Measurements from ENCODE around the gene SLC16A1. TPM values are rescaled to one million over a fixed set of nuclear protein-coding genes. Genes with fewer than 3 reads are reported as not detected.

Gene SLC16A1
- total and polyA plus RNA-seq, 10 of the 15 experiments (the other 5 are each of a cell fraction or from before 2014, with no cell fraction given) = 39.0 to 106 (median 65.8) TPM

- DNase-seq (ENCODE audit: low read depth, low spot score) = no peak
- H3K36me3 ChIP-seq (ENCODE audit: control insufficient read depth in 2 of 2, insufficient read depth in 2 of 2, low read length in 1 of 2) = no peaks in the 10 kb centered on the region
- FAIRE-seq = no peak
- SMC1A ChIA-PET (ENCODE audit: uncharacterized antibody, unreplicated experiment) = interaction anchor here (0.6 to 1.9 kb wide), 4 partner anchors 10 to 136 kb away, joined by 3 to 5 read pairs (median 3); no protein-coding TSS in a partner anchor
- H2AFZ ChIP-seq (ENCODE audit: control insufficient read depth, low read depth, low read length) = no peak overlapping the region
- no peaks in the 10 kb centered on the region for H3K27me3 ChIP-seq (replicated peaks in 1 of 2; ENCODE audit: control insufficient read depth in 2 of 2, insufficient read depth in 2 of 2, low read length in 1 of 2)
- H3K4me2 ChIP-seq (ENCODE audit: control insufficient read depth, insufficient read depth) = no peak overlapping the region
- H3K9me3 ChIP-seq (replicated peaks; ENCODE audit: control insufficient read depth, insufficient read depth, low read length) = no peaks in the 10 kb centered on the region
- H4K20me1 ChIP-seq (ENCODE audit: control insufficient read depth, insufficient read depth) = no peaks in the 10 kb centered on the region
- no peaks in the 10 kb centered on the region for H3K79me2 ChIP-seq (ENCODE audit: control insufficient read depth, insufficient read depth, low read length)
- H3K4me1 ChIP-seq (ENCODE audit: control insufficient read depth, insufficient read depth, low read length) = no peaks in the 10 kb centered on the region
- POLR2A ChIA-PET = no interaction called here
- RAD21 ChIA-PET (ENCODE audit: unreplicated experiment) = interaction anchor here (1.0 kb wide), 1 partner anchor 33 kb away, joined by 3 read pairs; no protein-coding TSS in a partner anchor
- no peak overlapping the region for H3K27ac ChIP-seq (ENCODE audit: control insufficient read depth, insufficient read depth)
- TF ChIP-seq YY1 (IDR thresholded peaks at IDR 0.05; ENCODE audit: low read depth, low read length) (no peak), CTCF (IDR thresholded peaks at IDR 0.05 in 2 of 3, conservative IDR thresholded peaks at IDR 0.05 in 1 of 3; ENCODE audit: control insufficient read depth in 2 of 3, extremely low read depth in 1 of 3, insufficient read depth in 1 of 3, low read depth in 3 of 3, low read length in 3 of 3) (no peak), RELA (IDR thresholded peaks at IDR 0.05; ENCODE audit: borderline replicate concordance, partially characterized antibody) (no peak), RAD21 (IDR thresholded peaks at IDR 0.05; ENCODE audit: insufficient read depth, low read depth, low read length) (no peak), MLLT1 (IDR thresholded peaks at IDR 0.05) (no peak), ASH2L (IDR thresholded peaks at IDR 0.05; ENCODE audit: borderline replicate concordance, low read depth) (no peak), PBX3 (IDR thresholded peaks at IDR 0.05; ENCODE audit: insufficient replicate concordance, low read depth, low read length) (no peak), FOS (IDR thresholded peaks at IDR 0.05; ENCODE audit: borderline replicate concordance, extremely low read depth, insufficient read length) (no peak), BHLHE40 (IDR thresholded peaks at IDR 0.05; ENCODE audit: borderline replicate concordance in 1 of 2, low read depth in 2 of 2, low read length in 1 of 2) (no peak)
- BruUV-seq (replicated peaks) = no TSS peak
- CTCF ChIA-PET = interaction anchor here (1.1 kb wide), 1 partner anchor 167 kb away, joined by 4 read pairs; the partner anchor contains the start of gene LRIG2
- no peak for ATAC-seq
- no peak overlapping the region for H3K4me3 ChIP-seq
- H3K9ac ChIP-seq (ENCODE audit: control insufficient read depth, insufficient read depth, low read length) = no peak overlapping the region
- in situ Hi-C loops (cut with MboI) (no loop called here), intact Hi-C loops (cut with micrococcal nuclease; ENCODE audit: unreplicated experiment) (no loop called here)
- WGBS (ENCODE audit: insufficient coverage, insufficient replicate concordance, low lambda C conversion rate, missing lambda C conversion rate) = 72% methylated on average over 8 of the region's 8 CpGs
These were observed 50.4 kb downstream of the SLC16A1 start for GRCh38 chr1:112905395-112906149.
